Stomach (tissue), 4 donors: Measurements from ENCODE around the gene THUMPD2.

Source experiments
- POLR2A ChIP-seq, 4 donors: fragments of 450-650 bp; IDR thresholded peaks; one replicate each; pipeline ENCODE4 v1.6.1; 2016; ENCODE audit warnings: antibody characterized with exemption in 4 of 4, control low read depth in 2 of 4, mild to moderate bottlenecking in 1 of 4, moderate library complexity in 1 of 4
- TF ChIP-seq, protein P1 (sequence below), 7 experiments: fragments of 450-650 bp in 4 of 7; fragments of 200-600 bp in 3 of 7; sonication (generic) in 3 of 7; IDR thresholded peaks; one replicate each; pipeline ENCODE4 v1.5.1; 2016 to 2019; ENCODE audit warnings: antibody characterized with exemption in 7 of 7, control low read depth in 2 of 7, mild to moderate bottlenecking in 1 of 7

- TF ChIP-seq, protein P1, sequence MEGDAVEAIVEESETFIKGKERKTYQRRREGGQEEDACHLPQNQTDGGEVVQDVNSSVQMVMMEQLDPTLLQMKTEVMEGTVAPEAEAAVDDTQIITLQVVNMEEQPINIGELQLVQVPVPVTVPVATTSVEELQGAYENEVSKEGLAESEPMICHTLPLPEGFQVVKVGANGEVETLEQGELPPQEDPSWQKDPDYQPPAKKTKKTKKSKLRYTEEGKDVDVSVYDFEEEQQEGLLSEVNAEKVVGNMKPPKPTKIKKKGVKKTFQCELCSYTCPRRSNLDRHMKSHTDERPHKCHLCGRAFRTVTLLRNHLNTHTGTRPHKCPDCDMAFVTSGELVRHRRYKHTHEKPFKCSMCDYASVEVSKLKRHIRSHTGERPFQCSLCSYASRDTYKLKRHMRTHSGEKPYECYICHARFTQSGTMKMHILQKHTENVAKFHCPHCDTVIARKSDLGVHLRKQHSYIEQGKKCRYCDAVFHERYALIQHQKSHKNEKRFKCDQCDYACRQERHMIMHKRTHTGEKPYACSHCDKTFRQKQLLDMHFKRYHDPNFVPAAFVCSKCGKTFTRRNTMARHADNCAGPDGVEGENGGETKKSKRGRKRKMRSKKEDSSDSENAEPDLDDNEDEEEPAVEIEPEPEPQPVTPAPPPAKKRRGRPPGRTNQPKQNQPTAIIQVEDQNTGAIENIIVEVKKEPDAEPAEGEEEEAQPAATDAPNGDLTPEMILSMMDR (IDR thresholded peaks at IDR 0.05), result peak in 1 of 7 experiments; percentile 29
- TF ChIP-seq POLR2A (IDR thresholded peaks at IDR 0.05), result no peak
Measured at GRCh38 chr2:39730685-39731302, 48.3 kb downstream of the THUMPD2 start.
